DOHH2 (cell line): Measurements from ENCODE around the gene MAP1LC3B2.

Source experiments
- H3F3A ChIP-seq: fragments of 200-600 bp; sonication (generic), shearing (Covaris generic); 2 replicates; pipeline ENCODE4 v1.6.0; 2016; ENCODE audit warnings: antibody characterized with exemption, mild to moderate bottlenecking; ENCODE audit not compliant: control insufficient read depth, insufficient read depth
- H3K27ac ChIP-seq: fragments of 200-600 bp; sonication (generic); 2 replicates; pipeline ENCODE4 v1.5.1; 2014; ENCODE audit warnings: low read depth, mild to moderate bottlenecking, low read length, moderate library complexity
- H3K27me3 ChIP-seq: fragments of 200-600 bp; sonication (generic); 2 replicates; pipeline ENCODE4 v1.6.1; 2014; ENCODE audit warnings: mild to moderate bottlenecking, low read length, mixed read lengths; ENCODE audit not compliant: control insufficient read depth
- H3K36me3 ChIP-seq: fragments of 200-600 bp; sonication (generic); 2 replicates; pipeline ENCODE4 v1.6.1; 2014; ENCODE audit warnings: mild to moderate bottlenecking, low read length, moderate library complexity, mixed read lengths; ENCODE audit not compliant: control insufficient read depth
- H3K4me1 ChIP-seq: fragments of 200-600 bp; sonication (generic); 2 replicates; pipeline ENCODE4 v1.6.1; 2014; ENCODE audit warnings: mild to moderate bottlenecking, low read length, mixed read lengths; ENCODE audit not compliant: control insufficient read depth
- H3K4me2 ChIP-seq: fragments of 200-600 bp; sonication (generic); 2 replicates; pipeline ENCODE4 v1.6.0; 2014; ENCODE audit warnings: mild to moderate bottlenecking, low read length, moderate library complexity
- H3K4me3 ChIP-seq: fragments of 200-600 bp; sonication (generic); 2 replicates; pipeline ENCODE4 v1.5.1; 2014; ENCODE audit warnings: mild to moderate bottlenecking, low read length, mixed read lengths
- H3K79me2 ChIP-seq: fragments of 200-600 bp; sonication (generic); 2 replicates; pipeline ENCODE4 v1.6.1; 2014; ENCODE audit warnings: mild to moderate bottlenecking, low read length, mixed read lengths; ENCODE audit not compliant: control insufficient read depth
- H3K9me2 ChIP-seq: fragments of 200-600 bp; sonication (generic); replicated peaks from 2 replicates; pipeline ENCODE4 v1.6.1; 2014; ENCODE audit warnings: mild to moderate bottlenecking, low read length, mixed read lengths; ENCODE audit not compliant: control insufficient read depth
- H3K9me3 ChIP-seq: fragments of 200-600 bp; sonication (generic); 2 replicates; pipeline ENCODE4 v1.6.1; 2014; ENCODE audit warnings: antibody characterized with exemption, low read length, mixed read lengths; ENCODE audit not compliant: control insufficient read depth, insufficient read depth
- H4K20me1 ChIP-seq: fragments of 200-600 bp; sonication (generic); 2 replicates; pipeline ENCODE4 v1.6.0; 2014; ENCODE audit warnings: low read depth, mild to moderate bottlenecking, antibody characterized with exemption, low read length, moderate library complexity; ENCODE audit not compliant: control insufficient read depth, insufficient read depth
- EZH2phosphoT487 ChIP-seq: fragments of 200-600 bp; sonication (generic); IDR thresholded peaks from 2 replicates; pipeline ENCODE4 v1.6.1; 2017; ENCODE audit warnings: borderline replicate concordance, mild to moderate bottlenecking, antibody characterized with exemption, low read length, moderate library complexity, mixed read lengths
- TF ChIP-seq, protein P1 (sequence below): fragments of 200-600 bp; sonication (generic); IDR thresholded peaks from one replicate; pipeline ENCODE4 v1.5.1; 2014; ENCODE audit warnings: antibody characterized with exemption, mild to moderate bottlenecking, low read depth, low read length; ENCODE audit not compliant: poor library complexity, severe bottlenecking

MAP1LC3B2 gene

DNA sequence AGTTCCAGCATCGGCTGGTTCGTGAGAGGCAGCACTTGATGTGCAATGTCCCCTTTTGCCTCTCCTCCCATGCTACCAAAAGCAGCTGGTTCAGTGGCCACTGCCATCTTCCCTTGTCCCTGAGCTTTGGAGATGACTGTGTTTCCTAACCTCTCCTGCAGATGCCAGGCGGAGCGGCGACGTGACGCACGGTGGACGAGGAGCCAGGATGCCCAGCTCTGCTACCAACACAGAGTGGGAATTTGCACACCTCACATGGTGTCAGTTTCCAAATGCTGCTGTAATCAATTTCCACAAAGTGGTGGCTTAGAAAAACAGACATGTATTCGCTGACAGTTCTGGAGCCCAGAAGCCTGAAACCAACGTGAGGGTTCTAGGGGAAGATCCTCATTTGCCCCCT is 42.5 kb upstream of the MAP1LC3B2 start:
- Histone ChIP-seq H3K4me2 (no peak overlapping the region), H3K9me3 (no peaks in the 10 kb centered on the region), H3F3A (no peaks in the 10 kb centered on the region), H4K20me1 (no peaks in the 10 kb centered on the region), H3K79me2 (no peaks in the 10 kb centered on the region), H3K27ac (no peak overlapping the region), H3K4me3 (no peak overlapping the region), H3K9me2 (no peaks in the 10 kb centered on the region), H3K36me3 (no peaks in the 10 kb centered on the region), H3K4me1 (no peaks in the 10 kb centered on the region), H3K27me3 (peaks cover 15% of the 10 kb centered on the region)
- TF ChIP-seq, protein P1, sequence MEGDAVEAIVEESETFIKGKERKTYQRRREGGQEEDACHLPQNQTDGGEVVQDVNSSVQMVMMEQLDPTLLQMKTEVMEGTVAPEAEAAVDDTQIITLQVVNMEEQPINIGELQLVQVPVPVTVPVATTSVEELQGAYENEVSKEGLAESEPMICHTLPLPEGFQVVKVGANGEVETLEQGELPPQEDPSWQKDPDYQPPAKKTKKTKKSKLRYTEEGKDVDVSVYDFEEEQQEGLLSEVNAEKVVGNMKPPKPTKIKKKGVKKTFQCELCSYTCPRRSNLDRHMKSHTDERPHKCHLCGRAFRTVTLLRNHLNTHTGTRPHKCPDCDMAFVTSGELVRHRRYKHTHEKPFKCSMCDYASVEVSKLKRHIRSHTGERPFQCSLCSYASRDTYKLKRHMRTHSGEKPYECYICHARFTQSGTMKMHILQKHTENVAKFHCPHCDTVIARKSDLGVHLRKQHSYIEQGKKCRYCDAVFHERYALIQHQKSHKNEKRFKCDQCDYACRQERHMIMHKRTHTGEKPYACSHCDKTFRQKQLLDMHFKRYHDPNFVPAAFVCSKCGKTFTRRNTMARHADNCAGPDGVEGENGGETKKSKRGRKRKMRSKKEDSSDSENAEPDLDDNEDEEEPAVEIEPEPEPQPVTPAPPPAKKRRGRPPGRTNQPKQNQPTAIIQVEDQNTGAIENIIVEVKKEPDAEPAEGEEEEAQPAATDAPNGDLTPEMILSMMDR, result no peak

DNA sequence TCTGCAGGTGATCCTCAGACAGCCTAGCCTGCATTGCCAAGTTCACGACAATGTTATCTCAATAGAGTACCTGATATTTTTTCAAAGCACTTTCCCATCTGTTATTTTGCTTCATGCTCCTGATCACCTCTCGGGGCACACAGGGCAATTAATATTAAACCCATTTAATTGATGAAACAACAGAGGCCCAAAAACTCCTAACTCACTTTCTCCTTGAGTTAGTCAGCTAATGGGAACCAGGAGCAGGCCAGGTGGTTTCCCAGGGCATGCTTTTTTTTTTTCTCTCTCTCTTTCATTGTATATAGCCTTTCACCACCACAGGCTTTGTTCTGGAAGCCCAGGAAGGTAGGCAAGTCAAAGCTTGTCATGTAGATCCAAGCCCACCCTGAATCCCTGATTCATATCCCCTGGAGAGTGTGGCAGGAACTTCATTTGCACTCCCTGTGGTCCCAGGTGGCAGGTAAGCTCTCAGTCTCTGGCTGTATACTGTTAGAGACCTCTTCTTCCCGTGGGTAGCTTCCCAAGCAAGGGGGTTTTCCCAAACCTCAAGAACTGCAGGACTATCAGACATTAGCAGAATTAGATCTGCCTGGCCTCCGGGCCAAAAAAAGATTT is 41.6 kb upstream of the MAP1LC3B2 start:
- H3F3A ChIP-seq, result no peaks in the 10 kb centered on the region
- no peaks in the 10 kb centered on the region for H3K4me1 ChIP-seq
- H3K79me2 ChIP-seq, result no peaks in the 10 kb centered on the region
- no peaks in the 10 kb centered on the region for H3K36me3 ChIP-seq
- no peaks in the 10 kb centered on the region for H3K9me3 ChIP-seq
- H4K20me1 ChIP-seq, result no peaks in the 10 kb centered on the region
- H3K4me3 ChIP-seq, result no peak overlapping the region
- H3K27me3 ChIP-seq, result peaks cover 15% of the 10 kb centered on the region
- H3K9me2 ChIP-seq, result no peaks in the 10 kb centered on the region
- no peak for TF ChIP-seq EZH2phosphoT487
- TF ChIP-seq, protein P1, result no peak
- H3K27ac ChIP-seq, result no peak overlapping the region
- H3K4me2 ChIP-seq, result no peak overlapping the region

DNA sequence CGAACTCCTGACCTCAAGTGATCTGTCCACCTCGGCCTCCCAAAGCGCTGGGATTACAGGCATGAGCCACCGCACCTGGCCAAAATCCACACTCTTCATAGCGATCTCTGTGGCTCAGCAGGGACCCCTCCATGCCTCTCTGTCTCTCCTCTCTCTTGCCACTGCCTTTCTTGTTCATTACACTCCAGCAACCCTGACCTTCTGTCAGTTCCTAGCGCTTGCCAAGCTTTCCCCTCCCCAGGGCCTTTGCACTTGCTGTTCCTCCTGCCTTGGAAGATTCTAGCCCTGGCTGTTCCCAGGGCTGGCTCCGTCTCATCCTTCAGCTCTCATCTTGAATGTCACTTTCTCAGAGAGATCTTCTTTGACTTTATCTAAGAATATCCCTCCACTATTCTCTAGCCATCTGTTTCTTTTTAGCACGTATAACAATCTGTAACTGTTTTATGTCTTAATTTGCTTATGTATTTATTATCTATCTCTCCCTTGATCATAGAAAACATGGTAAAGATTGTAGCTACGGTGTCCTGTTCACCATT is 38.9 kb upstream of the MAP1LC3B2 start:
- H3K36me3 ChIP-seq, result no peaks in the 10 kb centered on the region
- H4K20me1 ChIP-seq, result no peaks in the 10 kb centered on the region
- H3K9me2 ChIP-seq, result no peaks in the 10 kb centered on the region
- H3K79me2 ChIP-seq, result no peaks in the 10 kb centered on the region
- H3K27me3 ChIP-seq, result peaks cover 15% of the 10 kb centered on the region
- no peaks in the 10 kb centered on the region for H3K9me3 ChIP-seq
- TF ChIP-seq, protein P1, result no peak
- TF ChIP-seq EZH2phosphoT487, result no peak
- H3K4me2 ChIP-seq, result no peak overlapping the region
- no peak overlapping the region for H3K4me3 ChIP-seq
- H3K27ac ChIP-seq, result no peak overlapping the region
- no peaks in the 10 kb centered on the region for H3K4me1 ChIP-seq
- no peaks in the 10 kb centered on the region for H3F3A ChIP-seq
